ENCODE data around the gene CLDN7.

DNA sequence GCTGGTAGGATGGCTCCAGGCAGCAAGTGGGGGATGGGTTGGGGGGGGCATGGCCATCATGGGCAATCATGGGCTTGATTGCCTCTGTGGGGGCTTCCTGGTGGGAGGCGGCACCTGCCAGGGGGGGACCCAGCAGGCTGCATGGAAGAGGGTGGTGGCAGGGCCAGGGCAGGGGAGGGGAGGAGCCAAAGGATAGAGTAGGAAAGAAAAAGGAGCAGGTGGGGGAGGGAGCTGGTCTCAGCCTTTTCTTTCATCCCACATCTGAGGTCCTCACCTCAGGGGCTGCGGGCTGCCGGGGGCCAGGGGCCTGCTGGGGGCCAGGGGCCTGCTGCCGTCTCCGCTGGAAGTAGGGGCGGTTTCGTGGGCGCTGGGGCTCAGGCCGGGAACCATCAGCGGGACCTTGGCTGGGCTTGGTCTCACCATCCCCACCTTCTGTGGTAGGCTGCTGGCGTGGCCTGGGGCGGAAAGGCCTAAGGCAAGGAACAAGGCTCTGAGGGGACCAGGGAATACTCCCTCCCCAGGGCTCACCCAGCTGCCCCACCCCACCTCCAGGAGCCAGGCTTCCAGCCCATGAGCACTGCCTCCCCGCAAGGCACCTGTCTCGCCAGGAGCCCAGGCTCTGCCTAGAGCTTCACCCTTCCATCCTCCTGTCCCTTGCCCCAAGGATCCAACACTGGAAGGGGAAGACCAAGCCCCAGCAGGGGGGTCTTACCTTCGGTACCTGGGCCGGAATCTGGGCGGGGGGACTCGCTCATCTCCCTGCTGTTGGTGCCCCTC lies 27.2 kb upstream of the CLDN7 start:
- TF ChIP-seq, protein P1, sequence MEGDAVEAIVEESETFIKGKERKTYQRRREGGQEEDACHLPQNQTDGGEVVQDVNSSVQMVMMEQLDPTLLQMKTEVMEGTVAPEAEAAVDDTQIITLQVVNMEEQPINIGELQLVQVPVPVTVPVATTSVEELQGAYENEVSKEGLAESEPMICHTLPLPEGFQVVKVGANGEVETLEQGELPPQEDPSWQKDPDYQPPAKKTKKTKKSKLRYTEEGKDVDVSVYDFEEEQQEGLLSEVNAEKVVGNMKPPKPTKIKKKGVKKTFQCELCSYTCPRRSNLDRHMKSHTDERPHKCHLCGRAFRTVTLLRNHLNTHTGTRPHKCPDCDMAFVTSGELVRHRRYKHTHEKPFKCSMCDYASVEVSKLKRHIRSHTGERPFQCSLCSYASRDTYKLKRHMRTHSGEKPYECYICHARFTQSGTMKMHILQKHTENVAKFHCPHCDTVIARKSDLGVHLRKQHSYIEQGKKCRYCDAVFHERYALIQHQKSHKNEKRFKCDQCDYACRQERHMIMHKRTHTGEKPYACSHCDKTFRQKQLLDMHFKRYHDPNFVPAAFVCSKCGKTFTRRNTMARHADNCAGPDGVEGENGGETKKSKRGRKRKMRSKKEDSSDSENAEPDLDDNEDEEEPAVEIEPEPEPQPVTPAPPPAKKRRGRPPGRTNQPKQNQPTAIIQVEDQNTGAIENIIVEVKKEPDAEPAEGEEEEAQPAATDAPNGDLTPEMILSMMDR (conservative IDR thresholded peaks at IDR 0.05) = no peak
- TF ChIP-seq ZFX (IDR thresholded peaks at IDR 0.05) = no peak
